ENCODE measurements around the gene ENPP7.

ENPP7 gene, protein sequence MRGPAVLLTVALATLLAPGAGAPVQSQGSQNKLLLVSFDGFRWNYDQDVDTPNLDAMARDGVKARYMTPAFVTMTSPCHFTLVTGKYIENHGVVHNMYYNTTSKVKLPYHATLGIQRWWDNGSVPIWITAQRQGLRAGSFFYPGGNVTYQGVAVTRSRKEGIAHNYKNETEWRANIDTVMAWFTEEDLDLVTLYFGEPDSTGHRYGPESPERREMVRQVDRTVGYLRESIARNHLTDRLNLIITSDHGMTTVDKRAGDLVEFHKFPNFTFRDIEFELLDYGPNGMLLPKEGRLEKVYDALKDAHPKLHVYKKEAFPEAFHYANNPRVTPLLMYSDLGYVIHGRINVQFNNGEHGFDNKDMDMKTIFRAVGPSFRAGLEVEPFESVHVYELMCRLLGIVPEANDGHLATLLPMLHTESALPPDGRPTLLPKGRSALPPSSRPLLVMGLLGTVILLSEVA

GRCh38 chr17:79730769-79731483 lies at the start of gene ENPP7:
ENPP7 (plus strand) TSS chr17:79730943; CDS start chr17:79731140, 197 bp downstream.
- no peak within 1 kb of the TSS for H3K4me2 ChIP-seq (ENCODE audit: low read depth, low read length, poor library complexity, severe bottlenecking)
- no peaks in the 10 kb centered on the region for H3K4me1 ChIP-seq (ENCODE audit: insufficient read depth, low read length, poor library complexity, severe bottlenecking)
- H3K9me3 ChIP-seq (ENCODE audit: insufficient read depth, low read depth, low read length): no peaks in the 10 kb centered on the region
- no peak within 1 kb of the TSS for H3K4me3 ChIP-seq (ENCODE audit: low read length, poor library complexity, severe bottlenecking)
- no peak within 1 kb of the TSS for H2AFZ ChIP-seq (ENCODE audit: low read length)
- H3K27me3 ChIP-seq (ENCODE audit: insufficient read depth, low read length, poor library complexity, severe bottlenecking): no peaks in the 10 kb centered on the region
- H3F3A ChIP-seq (ENCODE audit: low read depth): no peaks in the 10 kb centered on the region
- no peaks in the 10 kb centered on the region for H3K79me2 ChIP-seq (ENCODE audit: insufficient read depth, low read length)
- TF ChIP-seq, protein P1, sequence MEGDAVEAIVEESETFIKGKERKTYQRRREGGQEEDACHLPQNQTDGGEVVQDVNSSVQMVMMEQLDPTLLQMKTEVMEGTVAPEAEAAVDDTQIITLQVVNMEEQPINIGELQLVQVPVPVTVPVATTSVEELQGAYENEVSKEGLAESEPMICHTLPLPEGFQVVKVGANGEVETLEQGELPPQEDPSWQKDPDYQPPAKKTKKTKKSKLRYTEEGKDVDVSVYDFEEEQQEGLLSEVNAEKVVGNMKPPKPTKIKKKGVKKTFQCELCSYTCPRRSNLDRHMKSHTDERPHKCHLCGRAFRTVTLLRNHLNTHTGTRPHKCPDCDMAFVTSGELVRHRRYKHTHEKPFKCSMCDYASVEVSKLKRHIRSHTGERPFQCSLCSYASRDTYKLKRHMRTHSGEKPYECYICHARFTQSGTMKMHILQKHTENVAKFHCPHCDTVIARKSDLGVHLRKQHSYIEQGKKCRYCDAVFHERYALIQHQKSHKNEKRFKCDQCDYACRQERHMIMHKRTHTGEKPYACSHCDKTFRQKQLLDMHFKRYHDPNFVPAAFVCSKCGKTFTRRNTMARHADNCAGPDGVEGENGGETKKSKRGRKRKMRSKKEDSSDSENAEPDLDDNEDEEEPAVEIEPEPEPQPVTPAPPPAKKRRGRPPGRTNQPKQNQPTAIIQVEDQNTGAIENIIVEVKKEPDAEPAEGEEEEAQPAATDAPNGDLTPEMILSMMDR (conservative IDR thresholded peaks at IDR 0.05; ENCODE audit: low read length): no peak
- TF ChIP-seq EZH2phosphoT487 (IDR thresholded peaks at IDR 0.05; ENCODE audit: borderline replicate concordance): no peak
- no peaks in the 10 kb centered on the region for H3K9me2 ChIP-seq (replicated peaks; ENCODE audit: low read depth, low read length)
- no peak within 1 kb of the TSS for H3K9ac ChIP-seq (ENCODE audit: low read depth, low read length, poor library complexity, severe bottlenecking)
- H3K36me3 ChIP-seq (ENCODE audit: insufficient read depth, low read length): no peaks in the 10 kb centered on the region
- H4K20me1 ChIP-seq (ENCODE audit: insufficient read depth, low read length, poor library complexity, severe bottlenecking): no peaks in the 10 kb centered on the region

DNA sequence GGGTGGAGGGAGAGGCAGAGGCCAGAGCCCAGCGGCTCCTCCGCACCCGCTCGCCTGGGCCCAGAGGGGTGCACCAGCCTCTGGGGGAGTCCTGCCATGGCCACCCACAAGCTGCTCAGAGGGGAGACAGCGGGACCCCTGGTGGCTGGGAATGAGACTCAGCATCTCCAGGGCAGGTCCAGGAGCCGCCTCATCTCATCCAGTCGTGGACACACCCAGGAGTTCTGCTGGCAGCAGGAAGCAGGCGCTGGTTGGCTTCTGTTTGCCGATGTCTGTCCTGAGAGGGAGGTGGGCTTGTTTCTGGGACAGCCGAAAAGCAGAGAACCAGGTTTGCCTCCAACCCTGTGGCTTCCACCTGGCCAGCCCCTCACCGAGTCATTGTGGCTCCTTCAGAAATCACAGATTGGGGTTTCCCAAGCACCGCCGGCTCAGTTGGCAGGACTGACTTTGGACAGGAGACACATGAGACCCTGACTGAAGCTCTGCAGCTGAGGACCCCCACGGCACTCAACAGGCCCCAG lies 49.6 kb upstream of the ENPP7 start:
- H3K4me3 ChIP-seq (ENCODE audit: low read length, poor library complexity, severe bottlenecking): no peak overlapping the region
- no peak overlapping the region for H3K9ac ChIP-seq (ENCODE audit: low read depth, low read length, poor library complexity, severe bottlenecking)
- no peaks in the 10 kb centered on the region for H3K9me3 ChIP-seq (ENCODE audit: insufficient read depth, low read depth, low read length)
- H3K79me2 ChIP-seq (ENCODE audit: insufficient read depth, low read length): no peaks in the 10 kb centered on the region
- no peaks in the 10 kb centered on the region for H3K36me3 ChIP-seq (ENCODE audit: insufficient read depth, low read length)
- no peaks in the 10 kb centered on the region for H3K9me2 ChIP-seq (replicated peaks; ENCODE audit: low read depth, low read length)
- H3K27me3 ChIP-seq (ENCODE audit: insufficient read depth, low read length, poor library complexity, severe bottlenecking): no peaks in the 10 kb centered on the region
- TF ChIP-seq, protein P1 (conservative IDR thresholded peaks at IDR 0.05; ENCODE audit: low read length): no peak
- TF ChIP-seq EZH2phosphoT487 (IDR thresholded peaks at IDR 0.05; ENCODE audit: borderline replicate concordance): no peak
- H3F3A ChIP-seq (ENCODE audit: low read depth): no peaks in the 10 kb centered on the region
- H2AFZ ChIP-seq (ENCODE audit: low read length): no peak overlapping the region
- no peak overlapping the region for H3K4me2 ChIP-seq (ENCODE audit: low read depth, low read length, poor library complexity, severe bottlenecking)
- no peaks in the 10 kb centered on the region for H4K20me1 ChIP-seq (ENCODE audit: insufficient read depth, low read length, poor library complexity, severe bottlenecking)
- no peaks in the 10 kb centered on the region for H3K4me1 ChIP-seq (ENCODE audit: insufficient read depth, low read length, poor library complexity, severe bottlenecking)

GRCh38 chr17:79681628-79682261 lies 49.0 kb upstream of the ENPP7 start:
- Histone ChIP-seq H3K4me2 (ENCODE audit: low read depth, low read length, poor library complexity, severe bottlenecking) (no peak overlapping the region), H3K4me1 (ENCODE audit: insufficient read depth, low read length, poor library complexity, severe bottlenecking) (no peaks in the 10 kb centered on the region), H3K9ac (ENCODE audit: low read depth, low read length, poor library complexity, severe bottlenecking) (no peak overlapping the region), H3K36me3 (ENCODE audit: insufficient read depth, low read length) (no peaks in the 10 kb centered on the region), H3K4me3 (ENCODE audit: low read length, poor library complexity, severe bottlenecking) (no peak overlapping the region), H2AFZ (ENCODE audit: low read length) (no peak overlapping the region), H3K79me2 (ENCODE audit: insufficient read depth, low read length) (no peaks in the 10 kb centered on the region), H3F3A (ENCODE audit: low read depth) (no peaks in the 10 kb centered on the region), H3K27me3 (ENCODE audit: insufficient read depth, low read length, poor library complexity, severe bottlenecking) (no peaks in the 10 kb centered on the region), H3K9me2 (replicated peaks; ENCODE audit: low read depth, low read length) (no peaks in the 10 kb centered on the region), H4K20me1 (ENCODE audit: insufficient read depth, low read length, poor library complexity, severe bottlenecking) (no peaks in the 10 kb centered on the region), H3K9me3 (ENCODE audit: insufficient read depth, low read depth, low read length) (no peaks in the 10 kb centered on the region)
- TF ChIP-seq, protein P1 (conservative IDR thresholded peaks at IDR 0.05; ENCODE audit: low read length): no peak
- TF ChIP-seq EZH2phosphoT487 (IDR thresholded peaks at IDR 0.05; ENCODE audit: borderline replicate concordance): no peak
